Stimulated activated naive CD8-positive, alpha-beta T cell treated with anti-CD3 and anti-CD28 coated beads, Interleukin-15, Interleukin-2, amounts not matched to agents 100 U/mL and 50 U/mL, for 24 hours (primary cell): Measurements from ENCODE around the gene EPHB3.

ENCODE experiments used
- ATAC-seq: fragments of 150-1000 bp; cut with Tn5 transposase; one replicate; pipeline ENCODE4 v1.10.0; 2021
- DNase-seq: peaks from one replicate; pipeline ENCODE4 v3.0.0; 2021

EPHB3 gene

DNA sequence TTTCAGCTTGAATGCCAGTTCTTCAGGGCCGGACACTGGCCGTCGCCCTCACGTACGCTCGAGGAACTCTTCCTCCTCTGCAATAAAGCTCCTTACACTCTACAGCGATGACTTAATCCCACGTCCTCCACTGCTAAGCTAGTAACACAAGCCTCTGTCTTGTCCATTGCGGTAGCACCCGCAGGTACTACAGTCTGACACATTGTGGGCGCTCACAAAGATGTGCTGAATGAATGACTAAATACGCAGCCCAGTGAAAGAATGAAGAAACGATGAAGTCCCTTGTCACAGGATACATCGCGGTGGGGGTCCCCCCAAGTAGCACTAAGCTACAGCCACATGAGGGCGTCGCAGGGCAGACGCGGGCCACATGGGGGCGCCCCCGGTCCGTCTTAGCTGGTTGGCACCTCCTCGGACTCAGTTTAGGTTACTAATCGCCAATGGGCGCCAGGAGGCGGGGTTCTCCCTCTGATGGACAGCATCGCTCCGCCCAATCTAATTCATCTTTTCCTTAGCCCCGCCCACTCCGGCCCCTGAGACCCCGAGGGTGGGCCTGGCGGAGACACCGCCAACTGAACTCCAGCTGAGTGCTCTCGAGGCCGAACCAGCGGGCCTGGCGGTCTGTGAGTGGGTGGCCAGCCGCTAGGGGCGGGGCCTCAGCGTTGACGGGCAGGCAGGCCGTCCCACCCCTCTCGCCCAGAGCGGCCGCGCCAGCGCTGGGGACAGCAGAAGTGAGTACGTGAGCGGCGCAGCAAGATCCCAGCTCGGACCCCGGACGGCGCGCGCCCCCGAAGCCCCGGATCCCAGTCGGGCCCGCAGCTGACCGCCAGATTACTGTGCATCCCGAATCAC lies at the start of gene EPHB3:
Gene EPHB3 (plus strand): TSS at position 725 of the 852 bp plus-strand sequence. CDS start 451 bp downstream, outside the sequence.
- peak; percentile 90 for ATAC-seq
- DNase-seq, result peak; percentile 96

DNA sequence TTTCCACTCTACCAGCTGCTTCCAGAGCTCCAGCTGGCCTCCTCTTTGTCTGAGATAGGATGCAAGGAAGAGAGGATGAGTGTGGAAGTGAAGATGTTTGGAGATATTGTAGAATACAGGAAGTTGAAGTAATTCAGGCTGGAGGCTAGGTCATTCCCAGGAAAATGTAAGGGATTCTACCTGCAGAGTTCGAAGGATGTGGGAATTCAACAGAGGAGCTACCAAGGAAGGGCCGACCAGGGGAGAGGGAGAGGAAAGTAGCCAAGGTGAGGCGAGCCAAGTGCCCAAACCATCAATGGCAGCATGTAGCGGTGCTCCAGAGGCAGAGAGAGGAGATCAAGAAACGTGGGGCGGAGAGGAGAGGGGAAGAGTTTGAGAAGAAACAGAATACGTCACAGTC lies 49.0 kb upstream of the EPHB3 start:
- ATAC-seq (no peak), DNase-seq (no peak)

DNA sequence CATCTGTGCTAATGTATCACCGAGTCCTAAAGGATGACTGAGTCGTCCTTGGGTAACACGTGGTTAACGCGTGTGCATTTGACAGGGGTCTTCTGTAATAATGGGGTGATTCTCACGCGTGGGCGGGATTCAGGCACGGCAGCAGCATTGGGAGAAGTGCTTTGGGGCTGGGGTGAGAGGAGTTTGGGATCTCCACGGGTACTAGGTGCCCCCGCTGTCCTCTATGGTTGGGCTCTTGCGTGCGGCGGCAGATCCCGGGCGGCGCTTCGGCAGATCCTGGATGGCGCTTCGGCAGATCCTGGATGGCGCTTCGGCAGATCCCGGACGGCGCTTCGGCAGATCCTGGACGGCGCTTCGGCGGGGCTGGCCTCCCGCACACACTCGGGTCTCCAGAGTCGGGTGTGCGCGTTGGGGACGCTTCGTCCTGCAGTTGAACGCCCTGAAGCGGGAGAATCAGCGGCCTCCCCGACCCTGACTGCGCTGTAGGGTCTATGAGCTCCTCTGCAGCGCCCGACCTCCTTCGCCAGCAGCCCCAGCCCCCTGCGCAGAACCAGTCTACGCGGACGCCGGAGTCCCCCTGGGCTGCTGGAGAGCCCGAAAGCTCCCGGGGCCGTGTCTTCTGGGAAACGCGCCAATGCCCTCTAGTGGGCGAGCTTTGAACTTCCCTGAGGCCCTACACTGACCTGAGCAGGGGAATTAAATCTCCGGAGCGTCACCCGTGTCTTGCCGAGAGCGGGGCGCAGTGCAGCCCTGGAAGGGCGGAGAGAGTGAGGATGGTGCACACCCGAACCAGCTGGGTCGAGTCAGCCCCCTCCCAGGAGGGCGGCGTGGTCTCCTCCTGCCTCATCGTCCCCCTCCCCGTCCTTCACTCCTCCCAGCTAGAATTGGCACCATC lies 48.1 kb upstream of the EPHB3 start:
- ATAC-seq, result peak; percentile 98
- peak; percentile 88 for DNase-seq

DNA sequence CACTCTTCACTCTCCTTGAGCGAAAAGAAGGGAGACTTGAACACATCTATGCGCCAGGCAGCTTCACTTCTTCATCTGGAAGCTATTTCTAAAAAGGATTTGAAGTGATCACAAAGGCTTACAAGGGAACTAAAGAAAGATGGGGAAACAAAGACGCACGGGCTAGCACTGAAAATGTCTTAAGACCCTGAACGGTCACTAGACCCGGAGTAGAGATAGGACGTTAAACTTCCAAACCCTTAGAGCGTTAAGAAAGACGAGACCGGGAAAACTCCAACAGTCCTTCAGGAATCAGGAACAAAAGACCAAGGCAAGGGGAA lies 47.5 kb upstream of the EPHB3 start:
- no peak for DNase-seq
- no peak for ATAC-seq

DNA sequence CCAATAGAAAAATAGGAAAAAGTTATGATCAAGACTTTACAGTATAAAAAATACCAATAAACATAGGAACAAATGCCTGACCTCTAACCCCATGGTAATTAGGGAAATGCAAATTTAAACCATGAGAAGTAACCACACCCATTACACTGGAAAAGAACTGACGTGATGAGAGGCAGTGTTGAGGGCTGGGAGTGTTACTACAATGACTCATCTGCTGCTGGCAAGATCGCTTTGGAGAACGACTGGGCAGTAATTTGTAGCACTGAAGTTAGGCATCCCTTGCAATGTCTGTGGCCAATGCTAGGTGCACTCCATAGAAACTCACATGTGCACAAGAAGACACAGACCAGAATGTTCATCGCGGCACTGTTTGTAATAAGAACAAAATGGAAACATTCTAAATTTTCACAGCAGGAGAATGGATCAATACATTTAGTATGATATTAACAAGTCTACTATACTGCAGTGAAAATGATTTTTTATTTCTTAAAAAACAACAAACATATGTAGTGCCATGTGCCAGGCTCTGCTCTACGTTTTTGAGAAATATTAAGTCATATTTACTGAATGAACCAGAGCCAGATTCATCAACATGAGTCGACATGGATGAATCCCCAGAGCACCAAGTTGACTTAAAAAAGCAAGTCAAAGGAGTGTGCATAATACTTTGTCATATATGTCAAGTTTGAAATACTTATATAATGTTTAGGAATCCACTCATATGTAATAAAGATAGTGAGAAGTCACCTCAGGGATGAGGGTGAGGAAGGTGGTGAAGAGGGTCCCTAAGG lies 37.6 kb upstream of the EPHB3 start:
- ATAC-seq (peak; percentile 86), DNase-seq (peak; percentile 16)

DNA sequence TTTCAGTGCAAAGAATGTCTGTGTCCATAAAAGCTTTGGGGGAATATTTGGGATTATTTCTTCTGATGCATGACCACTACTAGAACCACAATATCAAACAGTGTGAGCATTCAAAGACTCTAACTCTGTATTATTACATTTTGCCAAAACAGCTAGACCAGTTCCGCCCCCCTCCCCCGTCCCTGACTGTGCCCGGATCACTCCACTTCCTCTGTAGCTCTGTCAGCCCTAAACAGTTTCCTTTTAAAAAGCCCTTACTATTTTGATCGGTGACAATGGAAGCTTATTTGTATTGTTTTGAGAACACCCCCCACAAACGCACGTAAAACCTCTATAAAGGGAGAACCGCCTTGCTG lies 36.6 kb upstream of the EPHB3 start:
- peak; percentile 13 for DNase-seq
- ATAC-seq, result peak; percentile 42

DNA sequence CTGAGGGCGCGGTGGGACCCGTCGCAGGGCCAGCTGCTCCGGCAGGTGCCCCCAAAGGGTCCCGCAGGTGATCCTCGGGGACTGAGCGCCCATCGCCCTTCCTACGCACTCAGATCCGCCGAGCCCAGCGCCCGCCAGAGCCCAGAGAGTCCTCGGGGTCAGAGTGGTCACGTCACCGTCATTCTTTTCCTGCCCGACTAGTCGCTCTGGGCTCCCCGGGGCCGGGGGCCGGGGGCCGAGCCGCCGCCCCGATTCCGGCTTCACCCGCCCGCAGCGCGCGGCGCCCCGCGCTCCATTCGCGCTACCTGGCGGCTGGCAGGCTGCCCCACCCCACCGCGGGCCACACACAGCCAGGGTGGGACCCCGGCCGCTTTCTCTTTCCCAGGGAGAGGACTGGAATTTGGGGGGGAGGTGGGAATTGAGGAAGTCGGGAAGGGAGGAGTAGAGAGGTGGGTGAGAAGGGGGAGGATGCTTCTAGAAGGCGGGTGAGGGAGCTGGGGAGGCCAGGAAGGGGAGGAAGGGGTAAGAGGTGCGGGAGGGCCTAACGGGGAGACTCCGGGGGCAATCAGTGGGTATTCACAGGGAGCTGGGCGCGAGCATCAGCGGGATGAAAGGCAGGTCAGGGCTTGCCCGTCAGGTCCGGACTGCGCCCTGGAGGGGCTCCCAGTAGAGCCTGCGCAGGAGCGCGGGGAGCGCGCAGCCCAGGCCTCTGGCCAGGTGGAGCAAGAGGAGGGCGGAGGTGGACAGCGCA lies 36.1 kb upstream of the EPHB3 start:
- peak; percentile 12 for DNase-seq
- ATAC-seq, result peak; percentile 45

DNA sequence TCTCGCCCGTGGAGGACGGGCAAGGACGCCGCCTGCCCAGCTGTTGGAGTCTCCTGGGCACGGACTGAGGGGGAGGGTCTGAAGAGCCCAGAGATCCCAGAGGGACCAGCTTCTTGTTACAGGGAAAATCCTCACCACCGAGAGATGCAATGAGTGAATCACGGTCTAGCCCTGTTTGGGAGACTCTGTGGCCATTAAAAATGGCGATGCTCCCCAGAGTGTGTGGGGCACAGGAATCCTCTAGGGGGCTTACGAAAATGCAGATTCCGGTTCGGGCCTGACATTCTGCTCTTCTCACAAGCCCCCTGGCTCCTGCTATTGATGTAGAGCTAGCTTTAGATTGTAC lies 35.5 kb upstream of the EPHB3 start:
- DNase-seq (no peak), ATAC-seq (peak; percentile 7)

DNA sequence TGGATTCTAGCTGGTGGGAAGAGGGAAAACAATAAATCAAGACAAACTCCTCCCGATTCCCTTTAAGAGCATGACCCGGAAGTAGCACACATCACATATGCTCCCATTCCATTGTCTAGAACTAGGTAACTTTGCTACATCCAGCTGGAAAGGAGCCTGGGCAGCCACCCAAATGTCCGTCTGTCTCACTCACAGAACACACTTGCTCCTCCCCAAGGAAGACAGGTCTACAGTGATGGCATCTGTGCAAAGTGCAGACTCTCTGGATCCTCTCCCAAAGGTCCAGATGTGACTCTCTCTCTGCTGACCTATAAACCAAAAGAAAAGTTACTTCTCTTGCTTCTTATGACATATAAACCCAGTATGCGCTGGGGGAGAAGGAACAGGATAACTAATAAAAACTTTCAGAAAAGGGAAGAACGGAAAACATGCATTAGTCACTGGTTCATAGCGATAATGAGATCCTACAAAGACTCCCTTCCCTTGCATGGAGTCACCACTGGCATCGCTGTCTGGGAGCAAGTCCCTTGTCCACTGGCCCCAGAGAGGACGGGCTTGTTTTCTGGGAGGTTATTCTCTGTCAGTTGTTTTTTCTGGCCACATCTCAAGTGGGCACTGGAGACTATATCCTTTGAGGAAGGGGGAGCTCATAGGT lies 29.8 kb upstream of the EPHB3 start:
- DNase-seq (no peak), ATAC-seq (no peak)

DNA sequence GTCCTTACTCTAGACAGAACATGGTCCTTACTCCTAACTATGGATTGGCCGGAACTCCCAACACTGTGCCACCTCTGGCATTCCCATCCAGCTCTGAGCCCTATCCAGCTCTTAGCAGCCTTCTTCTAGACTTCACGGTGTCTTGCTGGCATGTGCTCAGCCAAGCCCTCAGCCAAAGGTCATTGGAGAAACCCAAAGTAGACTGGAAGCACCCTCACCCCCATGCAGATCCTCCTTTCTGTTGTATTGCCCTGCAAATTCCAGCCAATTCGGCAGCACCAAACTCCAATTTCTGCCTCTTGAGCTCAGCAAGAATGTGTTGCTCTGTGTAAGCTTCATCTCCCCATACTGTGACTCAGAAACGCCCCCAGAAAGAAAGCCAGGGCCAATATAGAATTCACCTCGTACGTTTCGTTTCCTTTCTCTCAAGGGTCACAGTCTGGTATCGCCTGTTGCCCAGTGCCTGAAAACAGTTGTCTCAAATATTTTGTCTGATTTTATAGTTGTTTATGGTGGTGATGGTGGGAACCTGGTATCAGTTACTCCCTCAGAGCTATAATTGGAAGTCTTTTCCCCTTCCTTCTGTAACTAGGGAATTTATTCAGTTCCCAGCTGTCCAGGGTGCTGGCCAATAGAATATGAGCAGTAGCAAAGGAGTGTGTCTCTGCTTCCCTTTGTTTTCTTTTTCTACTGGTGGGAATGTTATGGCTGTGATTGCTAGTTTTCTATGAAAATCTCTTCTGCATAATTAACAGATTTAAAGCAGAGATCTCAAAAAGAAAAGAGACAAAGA lies 28.4 kb upstream of the EPHB3 start:
- ATAC-seq (no peak), DNase-seq (no peak)

DNA sequence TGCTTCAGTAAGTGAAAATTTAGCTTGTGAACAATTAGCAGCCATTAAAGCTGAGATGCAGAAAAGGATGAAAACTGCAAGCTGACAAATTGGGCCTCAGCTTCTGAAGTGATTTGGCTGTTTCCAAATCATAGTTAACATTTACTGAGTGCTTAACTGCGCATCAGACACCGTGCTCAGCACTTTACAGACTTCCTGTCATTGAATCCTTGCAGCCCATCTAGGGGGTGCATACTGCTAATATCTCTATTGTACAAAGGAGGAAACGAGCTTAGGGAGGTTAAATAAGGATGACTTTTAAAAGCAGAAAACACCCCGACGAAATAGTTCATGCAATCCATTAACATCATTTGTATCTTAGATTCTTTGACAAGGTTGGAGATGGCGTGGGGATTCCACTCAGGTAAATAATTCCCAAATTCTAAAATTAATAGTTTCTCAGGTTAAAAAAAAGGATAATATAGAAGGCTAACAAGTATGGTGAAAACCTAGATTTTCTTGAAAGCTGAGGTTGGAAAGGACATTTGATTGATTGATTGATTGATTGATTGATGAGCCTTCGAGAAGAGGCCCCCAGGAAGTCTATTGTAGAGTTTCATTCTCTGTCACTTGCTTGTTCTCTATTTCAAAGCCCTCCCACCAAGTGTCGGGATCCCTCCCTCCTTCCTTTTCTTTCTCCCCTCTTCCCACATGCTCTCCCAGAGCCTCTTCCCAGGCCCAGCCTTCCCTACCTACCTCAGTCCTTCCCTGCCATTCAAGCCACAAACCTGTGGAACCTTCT lies 23.5 kb upstream of the EPHB3 start:
- no peak for DNase-seq
- no peak for ATAC-seq

DNA sequence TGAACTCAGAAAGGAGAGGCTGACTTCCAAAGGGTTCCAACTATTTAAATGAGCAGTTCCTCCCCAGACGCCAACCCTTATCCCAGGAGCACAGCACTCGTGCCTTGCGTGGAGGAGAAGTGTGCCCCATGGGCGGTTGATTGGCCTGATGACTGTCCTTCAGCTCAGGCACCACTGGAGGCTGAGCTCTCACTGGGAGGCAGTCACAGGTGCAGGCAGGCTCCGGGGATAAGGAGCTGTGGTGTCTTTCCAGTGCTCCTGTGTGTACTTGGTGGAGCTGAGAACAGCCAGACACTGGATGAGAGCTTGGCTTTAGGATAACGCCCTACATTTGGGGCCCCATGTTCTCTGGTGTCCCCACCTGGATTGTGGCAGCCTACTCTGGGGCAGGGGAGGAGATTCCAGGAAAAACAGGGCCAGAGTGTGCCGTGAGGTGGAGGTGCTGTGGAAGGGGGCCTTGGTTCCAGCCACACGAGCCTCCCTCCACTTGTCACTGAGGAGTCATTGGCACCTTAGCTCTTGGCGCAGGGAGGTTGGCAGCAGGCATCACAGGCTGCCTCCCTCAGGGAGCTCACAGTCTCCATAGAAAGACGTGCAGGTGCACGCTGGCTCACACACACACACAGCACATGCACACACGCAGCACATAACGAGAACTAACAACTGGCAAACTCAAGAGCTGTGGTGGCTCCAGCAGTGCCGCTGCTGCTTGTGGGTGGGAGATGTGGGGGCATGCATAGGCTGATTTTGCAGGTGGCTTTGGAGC lies 22.7 kb upstream of the EPHB3 start:
- DNase-seq (no peak), ATAC-seq (no peak)

DNA sequence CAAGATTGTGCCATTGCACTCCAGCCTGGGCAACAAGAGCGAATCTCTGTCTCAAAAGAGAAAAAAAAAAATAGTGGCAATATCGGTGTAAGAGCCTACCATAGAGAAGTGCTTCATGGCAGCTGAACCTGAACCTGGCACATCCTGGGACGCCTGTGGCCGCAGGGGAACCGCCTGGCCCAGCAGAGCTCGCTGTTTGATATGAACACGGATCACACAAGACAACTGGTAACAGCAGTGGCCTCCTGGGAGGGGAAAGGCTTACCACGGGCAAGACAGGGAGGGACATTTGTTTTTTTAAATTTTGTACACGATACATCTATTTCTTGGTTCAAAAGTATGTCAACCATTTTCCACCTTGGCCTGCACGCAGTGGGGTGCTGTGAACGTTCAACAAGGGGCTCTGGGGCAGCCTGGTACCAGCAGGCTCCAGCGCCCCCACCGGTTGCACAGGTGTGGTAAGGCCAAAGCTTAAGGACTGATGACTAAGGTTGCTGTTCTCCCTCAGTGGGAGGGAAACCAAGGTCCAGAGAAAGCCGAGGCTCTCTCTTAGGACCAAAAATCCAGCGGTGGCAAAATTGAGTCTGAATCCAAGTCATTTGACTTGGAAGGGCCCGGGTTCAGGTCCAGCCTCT lies 21.7 kb upstream of the EPHB3 start:
- DNase-seq (no peak), ATAC-seq (no peak)

DNA sequence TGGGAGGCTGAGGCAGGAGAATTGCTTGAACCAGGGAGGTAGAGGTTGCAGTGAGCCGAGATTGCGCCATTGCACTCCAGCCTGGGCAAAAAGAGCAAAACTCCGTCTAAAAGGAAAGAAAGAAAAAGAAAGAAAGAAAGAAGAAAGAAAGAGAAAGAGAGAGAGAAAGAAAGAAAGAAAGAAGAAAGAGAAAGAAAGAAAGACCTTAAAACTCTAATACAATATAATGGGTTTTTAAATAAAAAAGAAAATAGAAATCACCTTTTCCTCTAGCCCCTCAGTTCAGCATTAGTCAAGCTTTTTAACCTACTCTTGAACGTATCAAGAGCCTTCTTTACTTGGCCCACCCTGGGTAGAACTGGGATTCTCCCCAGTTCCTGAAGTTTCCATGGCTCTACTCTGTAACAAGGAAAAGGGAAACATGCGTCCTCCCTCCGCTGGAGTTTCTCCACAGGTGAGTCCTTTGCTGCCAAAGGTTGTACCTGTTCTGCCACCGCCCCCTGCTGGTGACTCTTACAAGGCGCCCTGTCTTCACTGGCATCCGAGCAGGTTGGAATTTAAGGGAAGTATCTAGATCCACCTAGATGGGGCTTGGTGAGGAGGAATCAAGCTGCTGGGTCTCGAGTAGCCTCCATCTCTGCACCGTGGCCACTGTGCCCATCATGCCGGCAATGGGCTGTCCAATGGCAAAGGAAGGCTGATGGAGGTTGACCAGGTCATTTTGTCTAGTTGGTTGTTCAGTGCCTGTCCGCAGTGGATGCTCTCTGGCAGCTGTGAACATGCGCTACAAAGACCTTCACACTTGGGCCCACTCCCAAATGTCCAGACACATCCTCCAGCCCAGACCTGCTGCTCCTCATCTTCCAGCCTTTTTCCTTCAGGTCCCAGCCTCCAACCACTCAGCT lies 20.6 kb upstream of the EPHB3 start:
- ATAC-seq, result peak; percentile 53

DNA sequence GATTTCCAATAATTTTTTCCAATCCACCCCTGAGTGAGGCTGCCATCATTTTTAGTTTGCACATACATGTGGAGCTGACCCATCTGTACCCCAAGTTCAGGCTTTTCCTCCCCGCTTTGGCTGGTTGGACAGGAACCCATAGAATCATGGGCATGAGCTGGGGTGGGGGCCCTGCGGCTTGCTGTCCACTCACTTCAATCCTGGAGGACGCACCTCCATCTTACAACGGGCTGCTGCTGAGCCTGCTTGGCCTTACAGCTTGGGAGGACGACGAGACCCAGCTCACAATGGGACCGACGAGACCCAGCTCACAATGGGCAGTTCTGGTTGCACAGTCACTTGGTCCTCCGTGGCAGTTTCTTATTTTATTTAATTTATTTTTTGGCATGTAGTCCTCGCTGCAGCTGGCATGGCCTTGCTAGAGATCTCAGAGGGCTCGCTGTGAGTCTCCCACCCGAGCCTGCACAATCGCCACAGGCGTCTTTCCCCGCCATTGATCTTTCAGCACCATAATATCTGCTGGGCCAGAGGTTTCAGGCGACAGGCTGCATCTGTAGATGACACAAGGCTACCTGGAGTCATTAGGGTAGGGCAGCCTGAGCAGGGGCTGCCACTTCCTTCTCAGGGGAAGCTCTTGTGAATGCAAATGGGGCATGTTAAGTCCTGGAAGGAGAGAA lies 19.6 kb upstream of the EPHB3 start:
- no peak for DNase-seq
- ATAC-seq, result no peak

More for the DNA sequence above, 20.6 kb upstream of the EPHB3 start:
- DNase-seq, result peak; percentile 78

DNA sequence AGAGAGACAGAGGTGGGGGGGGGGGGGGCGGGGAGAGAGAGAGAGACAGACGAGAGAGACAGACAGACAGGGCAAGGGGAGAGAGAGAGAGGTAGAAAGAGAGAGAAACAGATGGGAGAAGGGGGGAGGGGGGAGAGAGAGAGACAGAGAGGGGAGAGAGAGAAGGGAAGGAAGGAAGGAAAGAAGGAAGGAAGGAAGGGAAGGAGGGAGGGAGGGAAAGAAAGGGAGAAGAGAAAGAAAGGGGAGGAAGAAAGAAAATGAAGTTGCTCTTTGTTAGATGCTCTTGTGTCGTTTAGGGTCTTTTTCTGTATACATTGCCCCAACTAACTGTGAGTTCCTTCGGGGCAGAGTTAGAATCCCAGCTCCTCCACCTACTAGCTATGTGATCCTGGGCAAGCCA lies 19.0 kb upstream of the EPHB3 start:
- DNase-seq, result no peak
- no peak for ATAC-seq

DNA sequence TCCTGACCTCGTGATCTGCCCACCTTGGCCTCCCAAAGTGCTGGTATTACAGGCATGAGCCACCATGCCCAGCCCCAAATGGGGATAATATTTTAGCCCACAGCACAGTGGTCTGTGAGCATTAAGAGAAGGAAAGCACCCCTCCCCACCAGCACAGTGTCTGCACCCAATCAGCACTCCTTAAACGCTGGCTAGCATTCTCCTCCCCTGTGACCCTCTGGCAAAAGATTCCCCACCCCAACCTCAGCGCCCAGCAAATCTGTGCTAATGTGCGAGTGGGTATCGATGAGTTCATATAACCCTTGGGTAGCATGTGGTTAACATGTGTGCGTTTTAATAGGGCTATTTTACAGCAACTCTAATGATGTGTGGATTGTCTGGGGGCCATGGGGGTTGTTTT lies 18.3 kb upstream of the EPHB3 start:
- no peak for ATAC-seq
- no peak for DNase-seq
